CD14-positive monocyte (primary cell): ENCODE results near the gene KLHL9. TPM values are rescaled to one million over a fixed set of nuclear protein-coding genes. Genes with fewer than 3 reads are reported as not detected.

Source experiments
- DNase-seq, 3 donors: peaks; one replicate each; pipeline ENCODE4 v3.0.0-alpha.2; 2011 to 2022
- H2AFZ ChIP-seq: 2 replicates; pipeline ENCODE4 v1.6.0; 2012; ENCODE audit warnings: mild to moderate bottlenecking, low read depth, low read length, inconsistent platforms; ENCODE audit not compliant: insufficient read depth, poor library complexity, severe bottlenecking
- H3K27ac ChIP-seq, 2 donors: 1 replicate in 1 of 2; 2 replicates in 1 of 2; pipeline ENCODE4 v1.5.1; 2012 to 2013; ENCODE audit warnings: low read length in 2 of 2, control low read depth in 1 of 2, inconsistent platforms in 1 of 2, low read depth in 1 of 2, mild to moderate bottlenecking in 1 of 2
- H3K27me3 ChIP-seq, 2 donors: one replicate each; pipeline versions ENCODE4 v1.6.0 to v1.6.1; 2011 to 2013; ENCODE audit warnings: low read length in 2 of 2; ENCODE audit not compliant: control insufficient read depth in 2 of 2, insufficient read depth in 2 of 2
- H3K36me3 ChIP-seq, 2 donors: replicated peaks in 1 of 2; 1 replicate in 1 of 2; 2 replicates in 1 of 2; pipeline versions ENCODE4 v1.5.1 to v1.6.1; 2012 to 2013; ENCODE audit warnings: low read length in 2 of 2, control low read depth in 1 of 2, inconsistent platforms in 1 of 2, mild to moderate bottlenecking in 1 of 2; ENCODE audit not compliant: insufficient read depth in 2 of 2, control insufficient read depth in 1 of 2
- H3K4me1 ChIP-seq, 2 donors: 1 replicate in 1 of 2; 2 replicates in 1 of 2; pipeline versions ENCODE4 v1.5.1 to v1.6.1; 2012 to 2013; ENCODE audit warnings: low read length in 2 of 2, control low read depth in 1 of 2, inconsistent platforms in 1 of 2, mild to moderate bottlenecking in 1 of 2, moderate library complexity in 1 of 2; ENCODE audit not compliant: insufficient read depth in 2 of 2, control insufficient read depth in 1 of 2
- H3K4me2 ChIP-seq: replicated peaks from 2 replicates; pipeline ENCODE3; 2012; ENCODE audit warnings: low read length, moderate library complexity, mild to moderate bottlenecking; ENCODE audit not compliant: poor library complexity, severe bottlenecking; ENCODE audit errors: extremely low read depth
- H3K4me3 ChIP-seq, 3 experiments: fragments of 200-600 bp in 1 of 3; sonication (generic) in 1 of 3; replicated peaks in 1 of 3; 1 replicate in 2 of 3; 2 replicates in 1 of 3; pipeline ENCODE4 v1.5.1; 2011 to 2013; ENCODE audit warnings: low read length in 3 of 3, mild to moderate bottlenecking in 3 of 3, control low read depth in 2 of 3, low read depth in 2 of 3, inconsistent platforms in 1 of 3, moderate library complexity in 1 of 3
- H3K79me2 ChIP-seq: 2 replicates; pipeline ENCODE4 v1.6.0; 2012; ENCODE audit warnings: mild to moderate bottlenecking, control low read depth, inconsistent platforms, low read length, moderate library complexity; ENCODE audit not compliant: insufficient read depth
- H3K9ac ChIP-seq: 2 replicates; pipeline ENCODE4 v1.6.0; 2017; ENCODE audit warnings: low read length, mild to moderate bottlenecking; ENCODE audit not compliant: insufficient read depth, poor library complexity, severe bottlenecking
- H3K9me3 ChIP-seq, 2 donors: replicated peaks in 1 of 2; 1 replicate in 1 of 2; 2 replicates in 1 of 2; pipeline versions ENCODE4 v1.5.1 to v1.6.1; 2012 to 2013; ENCODE audit warnings: low read length in 2 of 2, control low read depth in 1 of 2; ENCODE audit not compliant: control insufficient read depth in 1 of 2, insufficient read depth in 1 of 2
- H4K20me1 ChIP-seq: 2 replicates; pipeline ENCODE4 v1.6.0; 2012; ENCODE audit warnings: mild to moderate bottlenecking, low read length, control low read depth, moderate library complexity; ENCODE audit not compliant: insufficient read depth
- H3K27ac Mint-ChIP-seq, 7 donors: one replicate each; pipeline ENCODE4 v1.8.0; 2020; ENCODE audit warnings: mild to moderate bottlenecking in 7 of 7, mixed read lengths in 7 of 7, moderate library complexity in 6 of 7, inconsistent platforms in 2 of 7
- H3K27me3 Mint-ChIP-seq, 3 donors: one replicate each; pipeline ENCODE4 v1.8.0; 2021 to 2022; ENCODE audit warnings: low read depth in 3 of 3, mild to moderate bottlenecking in 3 of 3, mixed read lengths in 3 of 3, moderate library complexity in 3 of 3, inconsistent platforms in 1 of 3
- H3K36me3 Mint-ChIP-seq, 2 donors: one replicate each; pipeline ENCODE4 v1.8.0; 2020; ENCODE audit warnings: mixed read lengths in 2 of 2, inconsistent platforms in 1 of 2, mild to moderate bottlenecking in 1 of 2
- H3K4me1 Mint-ChIP-seq: one replicate; pipeline ENCODE4 v1.8.0; 2020; ENCODE audit warnings: mild to moderate bottlenecking, mixed read lengths
- H3K4me3 Mint-ChIP-seq, 2 donors: one replicate each; pipeline ENCODE4 v1.8.0; 2020; ENCODE audit warnings: mild to moderate bottlenecking in 2 of 2, mixed read lengths in 2 of 2, moderate library complexity in 1 of 2
- H3K9me3 Mint-ChIP-seq, 7 donors: one replicate each; pipeline ENCODE4 v1.8.0; 2020 to 2022; ENCODE audit warnings: mixed read lengths in 7 of 7, mild to moderate bottlenecking in 6 of 7, moderate library complexity in 6 of 7, inconsistent platforms in 2 of 7
- WGBS: methylation state at CpG from one replicate; pipeline ENCODE4 v1.1.5; 2013; ENCODE audit warnings: missing lambda C conversion rate; ENCODE audit not compliant: insufficient coverage; 5-methylcytosine and 5-hydroxymethylcytosine counted together
- intact Hi-C, 2 donors: fragments of 100-400 bp; cut with micrococcal nuclease; formaldehyde crosslinking; loops; one replicate each; pipeline versions ENCODE4 v1.15.0 to v1.15.1; 2023
- polyA plus RNA-seq, 3 donors: library from polyadenylated mRNA; depleted of rRNA in 1 of 3; unstranded in 2 of 3; stranded (reverse) in 1 of 3; fragments of 300-500 nt in 2 of 3; fragments of >200 nt in 1 of 3; fragmentation: Illumina TruSeq in 2 of 3; gene quantifications; 1 replicate in 2 of 3; 2 replicates in 1 of 3; pipeline ENCODE4 v1.2.3, GENCODE V29; 2012 to 2021
- TF ChIP-seq, protein P1 (sequence below): fragments of 200-600 bp; IDR thresholded peaks from one replicate; pipeline ENCODE4 v1.8.0; 2022; ENCODE audit warnings: antibody characterized with exemption, mild to moderate bottlenecking

KLHL9 gene
- polyA plus RNA-seq, 3 donors = 2.8 to 9.0 (median 7.7) TPM

- Histone ChIP-seq H3K9ac (no peak overlapping the region), H3K4me2 (no peak overlapping the region), H3K4me3 (no peak overlapping the region), H3K27ac (no peak overlapping the region), H3K9me3 (no peaks in the 10 kb centered on the region), H3K4me1 (peaks cover 11 to 14% of the 10 kb centered on the region in 2 donors), H3K27me3 (no peaks in the 10 kb centered on the region), H3K79me2 (no peaks in the 10 kb centered on the region), H3K36me3 (no peaks in the 10 kb centered on the region), H4K20me1 (no peaks in the 10 kb centered on the region), H2AFZ (no peak overlapping the region)
- no peak overlapping the region for H3K4me3 Mint-ChIP-seq
- peaks cover 17% of the 10 kb centered on the region for H3K4me1 Mint-ChIP-seq
- H3K9me3 Mint-ChIP-seq = peaks cover 0 to 2% (median 0%) of the 10 kb centered on the region in 7 donors
- TF ChIP-seq, protein P1, sequence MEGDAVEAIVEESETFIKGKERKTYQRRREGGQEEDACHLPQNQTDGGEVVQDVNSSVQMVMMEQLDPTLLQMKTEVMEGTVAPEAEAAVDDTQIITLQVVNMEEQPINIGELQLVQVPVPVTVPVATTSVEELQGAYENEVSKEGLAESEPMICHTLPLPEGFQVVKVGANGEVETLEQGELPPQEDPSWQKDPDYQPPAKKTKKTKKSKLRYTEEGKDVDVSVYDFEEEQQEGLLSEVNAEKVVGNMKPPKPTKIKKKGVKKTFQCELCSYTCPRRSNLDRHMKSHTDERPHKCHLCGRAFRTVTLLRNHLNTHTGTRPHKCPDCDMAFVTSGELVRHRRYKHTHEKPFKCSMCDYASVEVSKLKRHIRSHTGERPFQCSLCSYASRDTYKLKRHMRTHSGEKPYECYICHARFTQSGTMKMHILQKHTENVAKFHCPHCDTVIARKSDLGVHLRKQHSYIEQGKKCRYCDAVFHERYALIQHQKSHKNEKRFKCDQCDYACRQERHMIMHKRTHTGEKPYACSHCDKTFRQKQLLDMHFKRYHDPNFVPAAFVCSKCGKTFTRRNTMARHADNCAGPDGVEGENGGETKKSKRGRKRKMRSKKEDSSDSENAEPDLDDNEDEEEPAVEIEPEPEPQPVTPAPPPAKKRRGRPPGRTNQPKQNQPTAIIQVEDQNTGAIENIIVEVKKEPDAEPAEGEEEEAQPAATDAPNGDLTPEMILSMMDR = no peak
- intact Hi-C loops = no loop called here
- no peak overlapping the region for H3K27ac Mint-ChIP-seq
- 100% methylated on average over 1 of the region's 8 CpGs for WGBS
- H3K27me3 Mint-ChIP-seq = peaks cover 4 to 8% (median 8%) of the 10 kb centered on the region in 3 donors
- no peak for DNase-seq
- H3K36me3 Mint-ChIP-seq = no peaks in the 10 kb centered on the region
Observed at GRCh38 chr9:21362287-21362686, 27.1 kb upstream of the KLHL9 start.

GRCh38 chr9:21357479-21358460, 22.6 kb upstream of the KLHL9 start:
- Histone ChIP-seq H3K4me3 (peak overlapping the region in 1 of 3 experiments; percentile 55), H3K79me2 (no peaks in the 10 kb centered on the region), H3K4me2 (peak overlapping the region; percentile 57), H3K27ac (no peak overlapping the region), H3K9ac (peak overlapping the region; percentile 17), H2AFZ (peak overlapping the region; percentile 23), H3K9me3 (no peaks in the 10 kb centered on the region), H3K4me1 (peaks cover 11 to 15% of the 10 kb centered on the region in 2 donors), H3K36me3 (no peaks in the 10 kb centered on the region), H3K27me3 (no peaks in the 10 kb centered on the region), H4K20me1 (no peaks in the 10 kb centered on the region)
- peak; percentile 15 to 24 (median 22) for DNase-seq
- peaks cover 0 to 4% (median 0%) of the 10 kb centered on the region in 7 donors for H3K9me3 Mint-ChIP-seq
- TF ChIP-seq, protein P1 = no peak
- H3K4me3 Mint-ChIP-seq = peak overlapping the region in 1 of 2 donors; percentile 36
- peaks cover 16% of the 10 kb centered on the region for H3K4me1 Mint-ChIP-seq
- peak overlapping the region in 1 of 7 donors; percentile 10 for H3K27ac Mint-ChIP-seq
- WGBS = 67% methylated on average over 3 of the region's 7 CpGs
- H3K27me3 Mint-ChIP-seq = peaks cover 2 to 8% (median 4%) of the 10 kb centered on the region in 3 donors
- H3K36me3 Mint-ChIP-seq = no peaks in the 10 kb centered on the region
- intact Hi-C loops = no loop called here
